SK-N-SH (cell line): ENCODE measurements around the gene PPP1R1A. TPM values are rescaled to one million over a fixed set of nuclear protein-coding genes. Genes with fewer than 3 reads are reported as not detected.

Experiments
- CTCF ChIA-PET: fragments of 300-600, 350-600 bp; formaldehyde crosslinking; extraction: SDS; loops from one replicate; lab custom pipeline; 2021; lab: Yijun Ruan, JAX
- POLR2A ChIA-PET: fragments of 350-600 bp; sonication (Branson Sonifier 250); formaldehyde crosslinking; extraction: SDS; loops from one replicate; lab custom pipeline; 2020; ENCODE audit warnings: antibody characterized with exemption, inconsistent platforms; lab: Yijun Ruan, JAX
- DNase-seq: peaks from one replicate; pipeline ENCODE4 v3.0.0; 2012
- H2AFZ ChIP-seq: fragments of 200-600 bp; sonication (generic); 2 replicates; pipeline ENCODE4 v1.8.1; 2016; ENCODE audit warnings: antibody characterized with exemption, mild to moderate bottlenecking, low read depth
- H3F3A ChIP-seq: fragments of 200-600 bp; sonication (generic); replicated peaks from 2 replicates; pipeline ENCODE3; 2016; ENCODE audit warnings: antibody characterized with exemption, mild to moderate bottlenecking; ENCODE audit not compliant: insufficient read depth
- H3K27ac ChIP-seq, 2 experiments: fragments of 200-500 bp in 1 of 2; fragments of 200-600 bp in 1 of 2; sonication (Bioruptor generic) in 1 of 2; sonication (generic), shearing (Covaris generic) in 1 of 2; 2 replicates each; pipeline versions ENCODE4 v1.5.1 to v1.6.1; 2014 to 2016; ENCODE audit warnings: low read depth in 2 of 2, inconsistent platforms in 1 of 2, low read length in 1 of 2, mild to moderate bottlenecking in 1 of 2, mixed read lengths in 1 of 2
- H3K27me3 ChIP-seq: fragments of 200-600 bp; sonication (generic), shearing (Covaris generic); 2 replicates; pipeline ENCODE4 v1.6.1; 2016; ENCODE audit warnings: mixed run types; ENCODE audit not compliant: insufficient read depth
- H3K36me3 ChIP-seq, 2 experiments: fragments of 200-500 bp in 1 of 2; fragments of 200-600 bp in 1 of 2; sonication (Bioruptor generic) in 1 of 2; sonication (generic) in 1 of 2; replicated peaks in 1 of 2; 2 replicates each; pipeline versions ENCODE3 to v1.5.1; 2014 to 2016; ENCODE audit warnings: low read length in 1 of 2, mild to moderate bottlenecking in 1 of 2; ENCODE audit not compliant: insufficient read depth in 2 of 2, control insufficient read depth in 1 of 2
- H3K4me1 ChIP-seq, 2 experiments: fragments of 200-500 bp in 1 of 2; fragments of 200-600 bp in 1 of 2; sonication (Bioruptor generic) in 1 of 2; sonication (generic), shearing (Covaris generic) in 1 of 2; 2 replicates each; pipeline versions ENCODE4 v1.5.1 to v1.6.1; 2014 to 2016; ENCODE audit warnings: low read depth in 1 of 2, low read length in 1 of 2, mixed run types in 1 of 2; ENCODE audit not compliant: insufficient read depth in 2 of 2, control insufficient read depth in 1 of 2
- H3K4me2 ChIP-seq: fragments of 200-600 bp; sonication (generic), shearing (Covaris generic); 2 replicates; pipeline ENCODE4 v1.6.1; 2017; ENCODE audit warnings: mixed run types
- H3K4me3 ChIP-seq, 2 experiments: fragments of 200-500 bp in 1 of 2; fragments of 200-600 bp in 1 of 2; sonication (Bioruptor generic) in 1 of 2; sonication (generic), shearing (Covaris generic) in 1 of 2; 2 replicates each; pipeline versions ENCODE4 v1.5.1 to v1.8.1; 2014 to 2016; ENCODE audit warnings: low read depth in 2 of 2, inconsistent platforms in 1 of 2, low read length in 1 of 2, mild to moderate bottlenecking in 1 of 2, mixed read lengths in 1 of 2, moderate library complexity in 1 of 2
- H3K79me2 ChIP-seq: fragments of 200-600 bp; sonication (generic); 2 replicates; pipeline ENCODE4 v1.8.1; 2017; ENCODE audit warnings: mild to moderate bottlenecking; ENCODE audit not compliant: insufficient read depth
- H3K9ac ChIP-seq: fragments of 200-600 bp; sonication (generic); 2 replicates; pipeline ENCODE4 v1.6.1; 2017; ENCODE audit warnings: mixed run types
- H3K9me2 ChIP-seq: fragments of 200-600 bp; sonication (generic); 2 replicates; pipeline ENCODE4 v1.6.1; 2017; ENCODE audit warnings: mixed run types
- H3K9me3 ChIP-seq: fragments of 200-600 bp; sonication (generic); 2 replicates; pipeline ENCODE4 v1.6.1; 2017; ENCODE audit warnings: mixed run types, mild to moderate bottlenecking, moderate library complexity
- H4K20me1 ChIP-seq: fragments of 200-600 bp; sonication (generic); 2 replicates; pipeline ENCODE4 v1.6.1; 2017; ENCODE audit warnings: mild to moderate bottlenecking, mixed run types; ENCODE audit not compliant: insufficient read depth
- CTCF ChIP-seq: fragments of 200-600 bp; sonication (generic); IDR thresholded peaks from 2 replicates; pipeline ENCODE4 v1.6.1; 2017; ENCODE audit warnings: antibody characterized with exemption, mild to moderate bottlenecking, moderate library complexity
- EP300 ChIP-seq, 2 experiments: IDR thresholded peaks; 2 replicates each; pipeline versions ENCODE4 v1.4.0 to v1.6.1; 2012; ENCODE audit warnings: borderline replicate concordance in 1 of 2, low read depth in 1 of 2, low read length in 1 of 2
- FOSL2 ChIP-seq: IDR thresholded peaks from 2 replicates; pipeline ENCODE4 v1.4.0; 2012; ENCODE audit warnings: low read depth, mild to moderate bottlenecking, moderate library complexity, borderline replicate concordance
- FOXM1 ChIP-seq: IDR thresholded peaks from 2 replicates; pipeline ENCODE4 v1.4.0; 2012; ENCODE audit warnings: low read depth, mild to moderate bottlenecking
- GABPA ChIP-seq: IDR thresholded peaks from 2 replicates; pipeline ENCODE4 v1.4.0; 2012; ENCODE audit warnings: low read depth, mild to moderate bottlenecking
- JUND ChIP-seq: IDR thresholded peaks from 2 replicates; pipeline ENCODE4 v1.4.0; 2012
- MAX ChIP-seq: IDR thresholded peaks from 2 replicates; pipeline ENCODE4 v1.4.0; 2012; ENCODE audit warnings: low read depth
- MXI1 ChIP-seq: IDR thresholded peaks from 2 replicates; pipeline ENCODE4 v1.6.1; 2012; ENCODE audit warnings: mild to moderate bottlenecking, low read depth, low read length, improper control_type of control experiment
- NFIC ChIP-seq: IDR thresholded peaks from 2 replicates; pipeline ENCODE4 v1.4.0; 2012; ENCODE audit warnings: borderline replicate concordance
- PBX3 ChIP-seq: IDR thresholded peaks from 2 replicates; pipeline ENCODE4; 2012
- POLR2AphosphoS5 ChIP-seq: IDR thresholded peaks from 2 replicates; pipeline ENCODE4 v1.6.1; 2012; ENCODE audit warnings: low read depth, low read length
- REST ChIP-seq: IDR thresholded peaks from 2 replicates; pipeline ENCODE4 v1.6.1; 2012; ENCODE audit warnings: mild to moderate bottlenecking, low read depth, low read length, moderate library complexity
- SIN3A ChIP-seq: IDR thresholded peaks from 2 replicates; pipeline ENCODE4 v1.6.1; 2012; ENCODE audit warnings: low read depth, mild to moderate bottlenecking, low read length, moderate library complexity, borderline replicate concordance
- SMC3 ChIP-seq: IDR thresholded peaks from 2 replicates; pipeline ENCODE4 v1.6.1; 2012; ENCODE audit warnings: low read depth, low read length, improper control_type of control experiment
- TEAD4 ChIP-seq: IDR thresholded peaks from 2 replicates; pipeline ENCODE4 v1.4.0; 2012; ENCODE audit warnings: mild to moderate bottlenecking, borderline replicate concordance; ENCODE audit not compliant: insufficient read depth
- USF1 ChIP-seq: IDR thresholded peaks from 2 replicates; pipeline ENCODE4 v1.4.0; 2012; ENCODE audit warnings: low read depth, borderline replicate concordance
- USF2 ChIP-seq: fragments of 150-350 bp; IDR thresholded peaks from 2 replicates; pipeline ENCODE4 v1.6.1; 2017; ENCODE audit warnings: antibody characterized with exemption, low read length, low read depth, borderline replicate concordance
- YY1 ChIP-seq: IDR thresholded peaks from 2 replicates; pipeline ENCODE4 v1.4.0; 2012; ENCODE audit warnings: low read depth, mild to moderate bottlenecking
- WGBS: methylation state at CpG from one replicate; pipeline ENCODE4 v1.1.6; 2017; ENCODE audit warnings: low lambda C conversion rate; 5-methylcytosine and 5-hydroxymethylcytosine counted together
- polyA plus RNA-seq, 3 experiments: library from polyadenylated mRNA; depleted of rRNA; stranded (reverse); fragments of >200 nt; gene quantifications; 2 replicates each; pipeline ENCODE4 v1.2.3, GENCODE V29; 2012

The PPP1R1A gene
- polyA plus RNA-seq (2012; rRNA removed) = not detected in 2 replicates
- polyA plus RNA-seq (2012; cell fraction: cytosol; rRNA removed) = not detected in 2 replicates
- polyA plus RNA-seq (2012; cell fraction: nucleus; rRNA removed) = not detected in 2 replicates

GRCh38 chr12:54588110-54588889, at the start of gene PPP1R1A:
TSS of gene PPP1R1A (minus strand) at chr12:54588659. CDS start at chr12:54588488, 171 bp downstream.
- Histone ChIP-seq H3K9me2 (no peaks in the 10 kb centered on the region), H3K4me1 (no peaks in the 10 kb centered on the region), H3K79me2 (no peaks in the 10 kb centered on the region), H3K9ac (no peak within 1 kb of the TSS), H3K4me2 (no peak within 1 kb of the TSS), H2AFZ (no peak within 1 kb of the TSS), H4K20me1 (no peaks in the 10 kb centered on the region), H3F3A (no peaks in the 10 kb centered on the region), H3K36me3 (no peaks in the 10 kb centered on the region), H3K27me3 (peaks cover 82% of the 10 kb centered on the region), H3K9me3 (no peaks in the 10 kb centered on the region), H3K27ac (no peak within 1 kb of the TSS), H3K4me3 (no peak within 1 kb of the TSS; a peak in 1 of 4 replicates)
- CTCF ChIA-PET = interaction anchor here (2.5 to 2.9 kb wide), 2 partner anchors 8 to 9 kb away, joined by 11 to 15 read pairs; no protein-coding TSS in a partner anchor
- POLR2A ChIA-PET = no interaction called here
- no peak for TF ChIP-seq MXI1
- TF ChIP-seq FOSL2 = no peak
- TF ChIP-seq POLR2AphosphoS5 = no peak
- 2% methylated on average over 28 of the region's 77 CpGs for WGBS
- peak; percentile 51 for DNase-seq

- Histone ChIP-seq H3K4me2 (no peak within 1 kb of the TSS), H3F3A (no peaks in the 10 kb centered on the region), H3K79me2 (no peaks in the 10 kb centered on the region), H3K9ac (no peak within 1 kb of the TSS), H3K4me3 (no peak within 1 kb of the TSS), H3K9me2 (no peaks in the 10 kb centered on the region), H4K20me1 (no peaks in the 10 kb centered on the region), H3K4me1 (no peaks in the 10 kb centered on the region), H3K27me3 (peaks cover 11% of the 10 kb centered on the region; the same call in 1 of the 2 replicates), H3K27ac (no peak within 1 kb of the TSS), H3K9me3 (no peaks in the 10 kb centered on the region), H2AFZ (no peak within 1 kb of the TSS), H3K36me3 (no peaks in the 10 kb centered on the region)
- POLR2A ChIA-PET = no interaction called here
- CTCF ChIA-PET = no interaction called here
- no peak for DNase-seq
- WGBS = 8% methylated on average over 2 of the region's 2 CpGs
- no peak for TF ChIP-seq PBX3
- no peak for TF ChIP-seq USF1
- no peak for TF ChIP-seq USF2
- TF ChIP-seq POLR2AphosphoS5 = no peak
- TF ChIP-seq EP300 (IDR thresholded peaks at IDR 0.05; ENCODE audit: borderline replicate concordance in 1 of 2, low read depth in 1 of 2, low read length in 1 of 2) = no peak
- no peak for TF ChIP-seq GABPA
- TF ChIP-seq NFIC = no peak
- TF ChIP-seq SMC3 = no peak
- no peak for TF ChIP-seq FOSL2
- no peak for TF ChIP-seq JUND
- no peak for TF ChIP-seq TEAD4
- no peak for TF ChIP-seq FOXM1
- TF ChIP-seq SIN3A = no peak
- TF ChIP-seq YY1 = no peak
- TF ChIP-seq REST = no peak
- no peak for TF ChIP-seq CTCF
- no peak for TF ChIP-seq MAX
Observed at GRCh38 chr12:54634795-54635194, 46.3 kb upstream of the PPP1R1A start, which contains the start of gene LACRT. TSS of gene LACRT (minus strand) at chr12:54634895. CDS start at chr12:54634841, 54 bp downstream.
